HG03066 (cell line): Measurements from ENCODE around the gene TMEM222.

ENCODE experiments used
- ATAC-seq: cut with Tn5 transposase; IDR thresholded peaks from one replicate; pipeline ENCODE4 v1.9.1; 2021; ENCODE audit warnings: low read depth; ENCODE audit not compliant: unreplicated experiment

TMEM222 gene

GRCh38 chr1:27357281-27358037 lies 35.5 kb downstream of the TMEM222 start:
- no peak for ATAC-seq

GRCh38 chr1:27358038-27358927 lies 36.3 kb downstream of the TMEM222 start:
- ATAC-seq = no peak

GRCh38 chr1:27358928-27359313 lies 37.0 kb downstream of the TMEM222 start:
- no peak for ATAC-seq

GRCh38 chr1:27359822-27360158 lies 37.8 kb downstream of the TMEM222 start:
- no peak for ATAC-seq

- no peak for ATAC-seq
These were observed 38.4 kb downstream of the TMEM222 start for GRCh38 chr1:27360159-27361043.

- ATAC-seq = no peak
These were observed 39.1 kb downstream of the TMEM222 start for GRCh38 chr1:27361044-27361402.

GRCh38 chr1:27361553-27361952 lies 39.6 kb downstream of the TMEM222 start:
- no peak for ATAC-seq

GRCh38 chr1:27363766-27364695 lies 42.1 kb downstream of the TMEM222 start:
- no peak for ATAC-seq

GRCh38 chr1:27364696-27365371 lies 42.9 kb downstream of the TMEM222 start:
- ATAC-seq = no peak

GRCh38 chr1:27365372-27366112 lies 43.6 kb downstream of the TMEM222 start:
- no peak for ATAC-seq

GRCh38 chr1:27366113-27366410 lies 44.1 kb downstream of the TMEM222 start:
- ATAC-seq = no peak

- ATAC-seq = no peak
These were observed 44.6 kb downstream of the TMEM222 start, which contains the start of gene MAP3K6 for GRCh38 chr1:27366411-27367159. Gene MAP3K6, minus strand, starts transcription at chr1:27366961. Its CDS starts 364 bp downstream, at chr1:27366597.

- no peak for ATAC-seq
These were observed 45.2 kb downstream of the TMEM222 start for GRCh38 chr1:27367160-27367650.

GRCh38 chr1:27368869-27369582 lies 47.1 kb downstream of the TMEM222 start:
- ATAC-seq = no peak

GRCh38 chr1:27372022-27372807 lies 50.3 kb downstream of the TMEM222 start:
- no peak for ATAC-seq
